GM19468 (cell line): ENCODE data around the gene MDH1.
A peak's percentile ranks its signal among the peaks of the same experiment; 100 is the strongest.

ENCODE experiments used
- ATAC-seq: cut with Tn5 transposase; IDR thresholded peaks from one replicate; pipeline ENCODE4 v1.9.1; 2021; ENCODE audit warnings: mild to moderate bottlenecking, moderate library complexity, moderate number of reproducible peaks; ENCODE audit not compliant: unreplicated experiment; ENCODE audit errors: extremely low read depth

MDH1 gene

DNA sequence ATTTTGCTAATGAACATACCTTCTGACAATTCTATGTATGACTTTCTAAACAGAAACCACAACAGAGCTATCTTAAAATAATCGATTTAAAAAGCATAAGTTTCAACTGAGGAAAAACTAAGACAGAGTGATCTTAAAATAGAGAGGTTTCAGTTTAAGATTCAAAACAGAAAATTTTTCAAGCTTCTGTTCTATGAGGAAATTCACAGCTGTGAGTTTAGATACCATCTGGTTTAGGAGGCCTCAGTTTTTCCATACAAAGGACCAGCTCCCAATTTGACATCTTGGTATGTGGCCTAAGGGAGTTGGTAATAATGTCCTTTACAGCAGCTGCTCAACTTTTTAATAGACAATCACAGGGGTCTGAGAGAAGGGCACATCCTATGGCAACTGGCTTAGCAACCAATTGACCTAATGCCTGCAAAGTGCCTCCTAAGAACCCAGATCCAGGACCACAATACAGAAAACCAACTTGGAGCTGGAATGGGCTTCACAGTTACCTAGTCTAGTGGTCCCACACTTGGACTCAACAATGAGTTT is 39.7 kb downstream of the MDH1 start:
- ATAC-seq: no peak

DNA sequence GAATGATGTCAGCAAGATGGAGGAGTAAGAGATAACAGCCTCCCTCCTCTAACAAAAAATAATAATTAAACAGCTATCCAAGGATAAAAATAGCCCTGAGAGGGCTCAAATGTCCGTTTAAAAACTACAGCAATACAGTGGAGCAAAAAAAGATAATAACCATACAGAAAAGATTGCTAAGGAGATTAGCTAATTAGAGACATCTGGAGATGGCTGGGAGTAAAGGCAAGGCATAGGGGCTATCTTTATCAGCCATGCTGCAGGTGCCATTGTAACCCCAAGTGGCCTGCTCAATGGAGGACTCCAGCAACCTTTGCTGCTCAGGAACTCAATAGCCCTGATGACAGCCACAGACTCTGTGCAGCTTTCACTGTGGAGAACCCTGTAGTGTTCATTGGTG is 42.7 kb downstream of the MDH1 start:
- no peak for ATAC-seq

DNA sequence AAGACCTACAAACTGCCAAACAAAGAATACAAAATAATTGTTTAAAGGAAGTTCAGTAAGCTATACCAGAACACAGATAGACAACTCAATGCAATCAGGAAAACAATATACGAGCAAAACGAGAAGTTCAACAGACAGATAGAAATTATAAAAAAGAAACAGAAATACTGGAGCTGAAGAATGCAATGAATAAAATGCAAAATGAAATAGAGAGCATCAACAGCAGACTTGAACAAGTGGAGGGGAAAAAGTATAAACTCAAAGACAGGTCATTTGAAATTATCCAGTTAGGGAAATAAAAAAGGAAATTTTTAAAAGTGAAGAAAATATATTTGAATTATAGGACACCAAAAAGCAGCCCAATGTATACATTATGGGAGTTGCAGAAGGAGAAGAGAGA is 43.6 kb downstream of the MDH1 start:
- ATAC-seq: no peak

- ATAC-seq: no peak
Observed at GRCh38 chr2:63639344-63639743, 50.6 kb downstream of the MDH1 start.

DNA sequence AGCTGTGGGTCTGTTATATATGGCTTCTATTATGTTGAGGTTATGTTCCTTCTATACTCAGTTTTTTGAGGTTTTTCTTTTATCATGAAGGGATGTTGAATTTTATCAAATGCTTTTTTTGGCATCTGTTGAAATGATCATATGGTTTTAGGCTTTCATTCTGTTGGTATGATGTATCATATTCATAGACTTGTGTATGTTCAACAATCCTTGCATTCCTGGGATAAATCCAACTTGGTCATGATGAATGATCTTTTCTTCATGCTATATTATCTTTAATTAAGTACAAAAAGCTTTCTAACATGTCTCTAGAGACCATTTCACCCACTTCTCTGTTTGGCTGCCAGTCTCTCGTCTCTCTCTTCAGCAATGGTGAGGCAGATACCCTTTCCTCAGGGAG is 54.2 kb downstream of the MDH1 start:
- ATAC-seq: no peak

DNA sequence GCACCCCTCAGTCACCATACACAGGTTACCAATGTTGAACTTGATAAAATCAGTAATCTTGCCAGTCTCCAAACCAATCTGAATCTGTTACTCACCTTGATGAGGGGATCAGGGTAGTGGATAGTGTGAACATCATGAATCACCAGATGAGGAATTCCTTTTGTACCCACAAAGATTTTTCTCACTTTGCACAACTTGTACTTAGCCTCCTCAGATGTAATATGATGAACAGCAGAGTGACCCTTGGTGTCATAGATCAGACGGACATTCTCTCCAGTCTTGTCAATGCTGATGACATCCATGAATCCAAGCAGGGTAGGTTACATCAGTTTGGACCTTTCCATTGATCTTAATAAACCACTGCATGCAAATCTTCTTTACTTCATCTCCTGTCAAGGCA is 54.7 kb downstream of the MDH1 start:
- ATAC-seq: no peak

DNA sequence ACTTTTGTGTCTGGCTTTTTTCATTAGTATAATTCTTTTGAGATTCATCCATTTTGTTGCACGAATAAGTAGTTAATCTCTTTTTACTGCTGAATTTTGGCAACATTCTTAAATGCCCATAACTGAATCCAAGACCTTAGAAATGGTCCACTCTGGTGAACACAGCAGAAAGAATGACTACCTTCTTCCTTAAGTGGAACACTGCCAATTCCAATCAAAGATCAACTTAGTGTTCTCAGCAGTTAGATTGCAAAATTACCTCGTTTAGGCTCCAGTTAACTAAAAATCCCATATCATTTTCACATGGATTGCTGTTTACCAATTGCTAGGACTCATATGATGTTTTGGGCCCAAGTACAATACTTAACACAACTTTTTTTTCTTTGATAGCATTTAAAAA is 59.9 kb downstream of the MDH1 start:
- no peak for ATAC-seq

- ATAC-seq: no peak
Observed at GRCh38 chr2:63649829-63650228, 61.1 kb downstream of the MDH1 start.

DNA sequence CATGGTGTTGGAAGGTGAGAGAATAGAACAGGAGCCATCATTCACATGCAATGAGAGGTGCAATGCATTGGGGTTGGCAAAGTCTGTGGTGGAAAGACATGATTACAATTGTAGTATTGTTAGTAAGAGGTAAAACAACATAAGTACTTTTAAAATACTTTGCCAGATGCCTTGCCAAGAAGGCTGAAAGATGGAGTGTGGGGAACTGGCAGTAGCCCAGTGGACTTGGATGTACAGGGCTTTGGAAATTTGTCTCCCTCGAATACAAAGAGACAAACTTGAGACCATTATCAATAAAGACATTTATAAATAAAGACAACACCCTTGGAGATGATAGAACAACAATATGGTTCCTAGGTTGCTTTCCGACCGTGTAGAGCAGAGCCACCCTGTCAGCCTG is 62.0 kb downstream of the MDH1 start:
- no peak for ATAC-seq

GRCh38 chr2:63651356-63651755 is 62.6 kb downstream of the MDH1 start:
- ATAC-seq: no peak

DNA sequence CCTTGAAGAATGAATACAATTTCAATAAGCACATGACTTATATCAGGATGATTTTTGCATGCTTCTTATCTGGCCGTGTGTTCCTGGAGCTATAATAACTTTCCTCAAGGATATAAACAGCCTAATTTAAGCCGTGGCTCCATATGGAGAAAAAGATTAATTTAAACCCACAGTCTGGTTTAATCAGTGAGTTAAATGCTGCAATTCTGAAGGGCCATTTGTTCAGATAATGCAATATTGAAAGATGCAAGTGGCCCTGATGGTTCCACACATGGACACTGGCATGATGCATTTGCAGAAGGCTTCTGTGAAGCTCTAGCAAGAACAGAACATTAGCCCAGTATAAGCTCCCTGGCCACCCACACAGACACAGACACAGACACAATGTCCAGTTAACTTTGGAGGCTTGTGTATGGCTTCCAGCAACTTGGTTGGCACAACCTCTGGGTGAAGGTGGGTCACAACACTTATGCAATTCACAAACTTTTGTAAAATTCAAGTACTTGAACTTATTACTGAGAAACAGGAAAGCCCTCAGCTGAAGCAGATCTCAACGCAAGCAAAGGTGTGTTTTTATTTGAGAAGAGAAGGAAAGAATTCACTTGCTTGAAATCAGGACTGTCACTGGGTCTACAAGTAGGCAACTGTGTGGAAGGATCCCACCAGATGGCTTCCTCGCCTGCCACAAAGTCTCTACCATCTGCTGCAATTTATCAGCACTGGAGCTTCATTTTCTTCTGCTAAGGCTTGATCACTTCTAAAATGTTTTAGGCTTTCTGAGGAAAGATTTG is 63.3 kb downstream of the MDH1 start:
- no peak for ATAC-seq

DNA sequence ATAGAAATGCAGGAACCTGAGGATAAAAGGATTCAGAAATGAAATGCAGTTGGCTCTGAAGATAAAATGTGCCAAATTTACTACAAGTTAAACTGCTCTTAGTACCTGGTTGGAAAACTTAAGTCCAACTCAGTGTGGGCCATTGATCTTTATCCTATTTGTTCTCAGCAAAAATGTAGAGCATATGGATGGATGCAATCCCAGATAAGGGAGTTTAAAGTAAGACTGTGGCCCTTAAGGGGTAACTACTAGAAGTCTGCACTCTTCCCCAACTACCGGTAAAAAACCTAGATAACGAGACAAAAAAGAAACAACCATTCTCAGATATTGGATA is 63.9 kb downstream of the MDH1 start:
- ATAC-seq: no peak

- peak; percentile 68 for ATAC-seq
Observed at GRCh38 chr2:63654959-63655358, 66.2 kb downstream of the MDH1 start.
